ENCODE data around the gene FBXO11. TPM values are rescaled to one million over a fixed set of nuclear protein-coding genes. Genes with fewer than 3 reads are reported as not detected.
"Not testable (repeated sequence)": the region's sequence is repeated elsewhere in the genome, so short reads cannot be mapped to it uniquely, and the experiment has no call there.

The FBXO11 gene
- total RNA-seq, 1 donor from 2014 or later, result 40.3 TPM

DNA sequence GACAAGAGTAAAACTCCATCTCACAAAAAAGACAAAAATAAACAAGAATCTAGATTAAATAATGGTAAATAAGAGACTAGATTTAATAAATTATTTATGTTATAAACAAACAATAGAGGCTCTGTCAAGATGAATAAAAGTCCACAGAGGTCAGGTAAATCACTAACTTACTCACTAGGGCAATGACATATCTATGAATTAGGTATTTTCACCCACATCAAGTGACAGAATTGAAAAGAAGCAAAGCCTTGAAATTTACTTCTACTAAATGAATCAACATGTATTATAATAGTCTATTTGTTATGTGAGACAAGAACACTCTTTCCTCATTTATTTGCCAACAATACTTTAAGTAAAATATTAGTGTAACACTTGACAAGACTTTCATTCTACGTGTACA lies 41.7 kb downstream of the FBXO11 start:
- H3K4me3 ChIP-seq (ENCODE audit: low read depth, low read length), result no peak overlapping the region
- no peaks in the 10 kb centered on the region for H3K36me3 ChIP-seq (ENCODE audit: control insufficient read depth, insufficient read depth, low read length)
- no peaks in the 10 kb centered on the region for H3K27me3 ChIP-seq (ENCODE audit: control insufficient read depth, insufficient read depth, low read length)
- TF ChIP-seq, protein P1, sequence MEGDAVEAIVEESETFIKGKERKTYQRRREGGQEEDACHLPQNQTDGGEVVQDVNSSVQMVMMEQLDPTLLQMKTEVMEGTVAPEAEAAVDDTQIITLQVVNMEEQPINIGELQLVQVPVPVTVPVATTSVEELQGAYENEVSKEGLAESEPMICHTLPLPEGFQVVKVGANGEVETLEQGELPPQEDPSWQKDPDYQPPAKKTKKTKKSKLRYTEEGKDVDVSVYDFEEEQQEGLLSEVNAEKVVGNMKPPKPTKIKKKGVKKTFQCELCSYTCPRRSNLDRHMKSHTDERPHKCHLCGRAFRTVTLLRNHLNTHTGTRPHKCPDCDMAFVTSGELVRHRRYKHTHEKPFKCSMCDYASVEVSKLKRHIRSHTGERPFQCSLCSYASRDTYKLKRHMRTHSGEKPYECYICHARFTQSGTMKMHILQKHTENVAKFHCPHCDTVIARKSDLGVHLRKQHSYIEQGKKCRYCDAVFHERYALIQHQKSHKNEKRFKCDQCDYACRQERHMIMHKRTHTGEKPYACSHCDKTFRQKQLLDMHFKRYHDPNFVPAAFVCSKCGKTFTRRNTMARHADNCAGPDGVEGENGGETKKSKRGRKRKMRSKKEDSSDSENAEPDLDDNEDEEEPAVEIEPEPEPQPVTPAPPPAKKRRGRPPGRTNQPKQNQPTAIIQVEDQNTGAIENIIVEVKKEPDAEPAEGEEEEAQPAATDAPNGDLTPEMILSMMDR (IDR thresholded peaks at IDR 0.05; ENCODE audit: insufficient read depth, low read length, poor library complexity, severe bottlenecking), result no peak
- DNase-seq (ENCODE audit: low read depth), result no peak

DNA sequence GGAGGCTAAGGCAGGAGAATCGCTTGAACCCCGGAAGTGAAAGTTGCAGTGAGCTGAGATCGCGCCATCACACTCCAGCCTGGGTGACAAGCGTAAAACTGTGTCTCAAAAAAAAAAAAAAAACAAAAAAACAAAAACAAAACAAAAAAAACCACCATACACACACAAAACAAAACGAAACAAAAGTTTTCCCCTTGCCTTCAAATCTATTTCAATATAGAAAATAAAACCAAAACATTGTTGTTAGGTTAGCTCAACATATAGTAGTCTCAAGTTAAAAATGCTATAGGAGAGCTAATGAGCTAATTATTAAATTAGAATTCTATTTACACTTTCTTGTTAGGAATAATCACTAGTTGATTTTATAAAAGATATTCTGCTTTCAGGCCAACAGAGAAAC lies 43.3 kb downstream of the FBXO11 start:
- DNase-seq (ENCODE audit: low read depth), result no peak
- Histone ChIP-seq H3K4me3 (ENCODE audit: low read depth, low read length) (no peak overlapping the region), H3K27me3 (ENCODE audit: control insufficient read depth, insufficient read depth, low read length) (no peaks in the 10 kb centered on the region), H3K36me3 (ENCODE audit: control insufficient read depth, insufficient read depth, low read length) (no peaks in the 10 kb centered on the region)
- TF ChIP-seq, protein P1 (IDR thresholded peaks at IDR 0.05; ENCODE audit: insufficient read depth, low read length, poor library complexity, severe bottlenecking), result no peak

DNA sequence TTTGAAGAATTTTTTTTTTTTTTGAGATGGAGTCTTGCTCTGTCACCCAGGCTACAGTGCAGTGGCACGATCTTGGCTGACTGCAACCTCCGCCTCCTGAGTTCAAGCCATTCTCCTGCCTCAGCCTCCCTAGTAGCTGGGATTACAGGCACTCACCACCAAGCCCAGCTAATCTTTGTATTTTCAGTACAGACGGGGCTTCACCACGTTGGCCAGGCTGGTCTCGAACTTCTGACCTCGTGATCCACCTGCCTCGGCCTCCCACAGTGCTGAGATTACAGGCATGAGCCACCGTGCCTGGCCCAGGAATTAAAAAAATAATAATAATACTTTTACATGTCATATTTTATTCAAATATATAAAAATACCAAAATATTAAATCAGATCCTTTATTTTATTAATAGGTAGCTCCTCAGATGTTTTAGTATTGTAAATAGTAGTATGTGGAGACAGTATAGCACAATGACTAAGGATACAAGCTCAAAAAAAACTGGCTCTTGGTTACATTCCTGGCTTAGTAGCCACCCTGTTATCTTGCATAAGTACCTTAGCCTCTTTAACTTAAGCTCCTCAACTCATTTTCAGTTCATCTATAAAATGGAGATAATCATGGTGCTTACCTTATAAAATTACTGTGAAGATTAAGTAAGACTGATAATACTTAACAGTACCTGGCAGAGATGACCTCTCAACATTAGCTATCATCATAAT lies 53.1 kb downstream of the FBXO11 start:
- H3K4me3 ChIP-seq (ENCODE audit: low read depth, low read length); DNase-seq (ENCODE audit: low read depth); H3K27me3 ChIP-seq (ENCODE audit: control insufficient read depth, insufficient read depth, low read length); H3K36me3 ChIP-seq (ENCODE audit: control insufficient read depth, insufficient read depth, low read length): not testable (repeated sequence)

DNA sequence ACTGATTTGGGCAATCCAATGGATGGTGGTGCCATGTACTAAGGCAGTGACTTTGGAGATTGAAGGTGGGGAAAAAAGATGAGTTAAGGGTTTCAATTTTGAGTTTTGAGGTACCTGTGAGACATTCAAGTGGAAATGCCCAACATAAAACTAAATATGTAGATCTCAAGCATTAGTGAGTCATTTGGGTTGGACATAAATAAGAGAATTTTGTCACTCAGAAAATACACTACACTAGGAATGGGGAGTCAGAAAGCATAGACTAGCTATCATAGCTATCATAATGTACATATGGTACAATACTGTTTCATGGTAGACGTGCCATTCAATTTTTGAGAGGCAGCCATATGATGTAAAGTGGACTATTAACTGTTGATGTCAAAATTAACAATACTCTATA lies 56.1 kb downstream of the FBXO11 start:
- Histone ChIP-seq H3K36me3 (ENCODE audit: control insufficient read depth, insufficient read depth, low read length) (no peaks in the 10 kb centered on the region), H3K4me3 (ENCODE audit: low read depth, low read length) (no peak overlapping the region), H3K27me3 (ENCODE audit: control insufficient read depth, insufficient read depth, low read length) (no peaks in the 10 kb centered on the region)
- TF ChIP-seq, protein P1 (IDR thresholded peaks at IDR 0.05; ENCODE audit: insufficient read depth, low read length, poor library complexity, severe bottlenecking), result no peak
- DNase-seq (ENCODE audit: low read depth), result no peak

DNA sequence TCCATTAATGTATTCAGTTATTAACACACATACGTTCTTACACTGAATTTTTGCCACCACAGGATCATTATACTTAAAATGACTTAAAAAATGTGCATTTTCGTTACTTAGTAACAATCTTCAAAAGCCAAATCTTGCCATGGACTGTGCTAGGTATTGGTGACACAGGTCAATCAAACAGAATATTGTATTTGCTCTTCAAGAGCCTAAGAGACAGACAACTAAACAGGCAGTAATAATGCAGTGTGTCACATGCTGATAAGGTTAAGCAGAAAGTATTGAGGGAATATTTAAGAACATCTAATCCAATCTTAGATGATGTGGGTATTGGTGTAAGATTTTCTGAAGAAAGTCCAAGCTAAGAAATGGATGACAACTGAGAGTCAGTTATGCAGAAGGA lies 56.9 kb downstream of the FBXO11 start:
- H3K36me3 ChIP-seq (ENCODE audit: control insufficient read depth, insufficient read depth, low read length), result no peaks in the 10 kb centered on the region
- TF ChIP-seq, protein P1 (IDR thresholded peaks at IDR 0.05; ENCODE audit: insufficient read depth, low read length, poor library complexity, severe bottlenecking), result no peak
- no peaks in the 10 kb centered on the region for H3K27me3 ChIP-seq (ENCODE audit: control insufficient read depth, insufficient read depth, low read length)
- H3K4me3 ChIP-seq (ENCODE audit: low read depth, low read length), result no peak overlapping the region
- no peak for DNase-seq (ENCODE audit: low read depth)

DNA sequence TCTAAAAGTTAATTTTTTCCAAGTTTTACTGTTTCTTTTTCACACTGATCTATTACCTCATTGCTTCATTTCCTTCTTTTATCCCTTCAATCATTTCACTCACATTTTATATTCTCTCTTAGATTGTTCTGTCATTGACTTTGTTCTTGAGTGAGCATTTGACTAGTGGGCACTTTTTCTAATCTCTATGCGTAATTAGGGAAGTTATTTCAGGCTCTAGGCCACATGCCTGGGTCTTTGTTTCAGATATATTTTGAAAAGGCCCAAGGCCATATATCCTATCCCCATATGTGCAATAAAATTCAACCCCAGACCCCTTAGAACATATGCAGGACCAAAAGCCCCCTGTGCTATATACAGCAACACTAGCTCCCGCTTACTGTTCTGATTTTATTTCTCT lies 62.1 kb downstream of the FBXO11 start:
- no peak for DNase-seq (ENCODE audit: low read depth)
- Histone ChIP-seq H3K27me3 (ENCODE audit: control insufficient read depth, insufficient read depth, low read length) (no peaks in the 10 kb centered on the region), H3K4me3 (ENCODE audit: low read depth, low read length) (no peak overlapping the region), H3K36me3 (ENCODE audit: control insufficient read depth, insufficient read depth, low read length) (no peaks in the 10 kb centered on the region)
- TF ChIP-seq, protein P1 (IDR thresholded peaks at IDR 0.05; ENCODE audit: insufficient read depth, low read length, poor library complexity, severe bottlenecking), result no peak

Data from kidney epithelial cell (primary cell).